Measurements from ENCODE around the gene FBXW9.

- TF ChIP-seq POLR2A (IDR thresholded peaks at IDR 0.05) (no peak), CTCF (IDR thresholded peaks at IDR 0.05) (no peak), POLR2AphosphoS5 (IDR thresholded peaks at IDR 0.05) (no peak)
Measured at GRCh38 chr19:12689012-12689411, 7.4 kb downstream of the FBXW9 start.
